Ecto neural progenitor cell (in vitro differentiated cells): ENCODE results near the gene ZCCHC10.
"Not testable (repeated sequence)": the region's sequence is repeated elsewhere in the genome, so short reads cannot be mapped to it uniquely, and the experiment has no call there.

Experiments
- DNase-seq: peaks from one replicate; pipeline ENCODE4 v3.0.0-alpha.2; 2018; ENCODE audit warnings: low spot score

ZCCHC10 gene

GRCh38 chr5:132979367-132979940 is 46.9 kb downstream of the ZCCHC10 start:
- DNase-seq = no peak

GRCh38 chr5:132976852-132977251 is 49.5 kb downstream of the ZCCHC10 start:
- DNase-seq = no peak

- DNase-seq = not testable (repeated sequence)
These were observed 53.9 kb downstream of the ZCCHC10 start for GRCh38 chr5:132972436-132972828.

- DNase-seq = no peak
These were observed 54.6 kb downstream of the ZCCHC10 start for GRCh38 chr5:132971483-132972435.

GRCh38 chr5:132965120-132965519 is 61.2 kb downstream of the ZCCHC10 start:
- DNase-seq = no peak

- DNase-seq = peak; percentile 98
These were observed 62.9 kb downstream of the ZCCHC10 start, which contains the start of gene AFF4 for GRCh38 chr5:132963171-132964104. Gene AFF4 (minus strand): TSS chr5:132963634. CDS start chr5:132937189, 26,445 bp downstream.

- DNase-seq = no peak
These were observed 63.8 kb downstream of the ZCCHC10 start for GRCh38 chr5:132962429-132963021.

- no peak for DNase-seq
These were observed 64.5 kb downstream of the ZCCHC10 start for GRCh38 chr5:132961887-132962286.

- DNase-seq = not testable (repeated sequence)
These were observed 65.1 kb downstream of the ZCCHC10 start for GRCh38 chr5:132961123-132961815.

- not testable (repeated sequence) for DNase-seq
These were observed 70.1 kb downstream of the ZCCHC10 start for GRCh38 chr5:132956166-132956799.

- no peak for DNase-seq
These were observed 72.6 kb downstream of the ZCCHC10 start for GRCh38 chr5:132953710-132954109.

GRCh38 chr5:132952829-132953228 is 73.5 kb downstream of the ZCCHC10 start:
- no peak for DNase-seq

GRCh38 chr5:132951897-132952296 is 74.5 kb downstream of the ZCCHC10 start:
- DNase-seq = no peak

- no peak for DNase-seq
These were observed 77.2 kb downstream of the ZCCHC10 start for GRCh38 chr5:132949136-132949535.

GRCh38 chr5:132947671-132948070 is 78.7 kb downstream of the ZCCHC10 start:
- DNase-seq = no peak
